Stimulated activated memory B cell treated with anti-CD40 and anti-IgM and Interleukin-4, amounts not matched to agents 10 μg/mL and 1 μg/mL and 100 μg/mL, for 72 hours (primary cell): ENCODE results near the gene SAMMSON.
A peak's percentile ranks its signal among the peaks of the same experiment; 100 is the strongest.

Experiments used
- ATAC-seq: fragments of 150-1000 bp; cut with Tn5 transposase; 2 replicates; pipeline ENCODE4 v1.10.0; 2021
- H3K27ac Mint-ChIP-seq: one replicate; pipeline ENCODE4 v1.8.0; 2022; ENCODE audit warnings: mild to moderate bottlenecking, mixed read lengths
- H3K27me3 Mint-ChIP-seq: one replicate; pipeline ENCODE4 v1.8.0; 2022; ENCODE audit warnings: mixed read lengths
- H3K36me3 Mint-ChIP-seq: one replicate; pipeline ENCODE4 v1.8.0; 2022; ENCODE audit warnings: mixed read lengths
- H3K4me1 Mint-ChIP-seq: one replicate; pipeline ENCODE4 v1.8.0; 2022; ENCODE audit warnings: mixed read lengths
- H3K4me3 Mint-ChIP-seq: one replicate; pipeline ENCODE4 v1.8.0; 2022; ENCODE audit warnings: mild to moderate bottlenecking, moderate library complexity, mixed read lengths
- H3K9me3 Mint-ChIP-seq: one replicate; pipeline ENCODE4 v1.8.0; 2022; ENCODE audit warnings: mixed read lengths

The SAMMSON gene

DNA sequence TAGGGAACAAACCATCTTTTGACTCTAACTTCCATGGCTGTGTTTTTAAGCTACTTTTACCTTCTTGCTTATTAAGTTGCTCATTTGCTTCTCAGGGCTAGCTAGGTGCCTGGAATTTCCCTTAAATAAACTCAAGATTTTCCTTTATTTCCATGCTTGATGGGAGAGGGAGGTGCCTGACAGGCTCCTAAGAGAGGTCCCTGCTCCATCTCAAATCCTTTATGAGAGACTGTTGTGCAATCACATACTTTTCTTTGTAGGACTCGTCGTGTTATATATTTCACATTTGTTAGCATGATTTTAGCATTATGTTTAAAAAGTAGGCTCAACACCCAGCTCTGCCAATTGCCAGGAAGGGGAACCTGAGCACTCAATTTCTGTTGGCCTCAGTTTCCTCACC is 95.7 kb downstream of the SAMMSON start:
- no peak for ATAC-seq
- no peak overlapping the region for H3K4me3 Mint-ChIP-seq
- no peaks in the 10 kb centered on the region for H3K9me3 Mint-ChIP-seq
- H3K27me3 Mint-ChIP-seq, result peaks cover 17% of the 10 kb centered on the region
- H3K27ac Mint-ChIP-seq, result no peak overlapping the region
- H3K4me1 Mint-ChIP-seq, result peaks cover 10% of the 10 kb centered on the region
- no peaks in the 10 kb centered on the region for H3K36me3 Mint-ChIP-seq

DNA sequence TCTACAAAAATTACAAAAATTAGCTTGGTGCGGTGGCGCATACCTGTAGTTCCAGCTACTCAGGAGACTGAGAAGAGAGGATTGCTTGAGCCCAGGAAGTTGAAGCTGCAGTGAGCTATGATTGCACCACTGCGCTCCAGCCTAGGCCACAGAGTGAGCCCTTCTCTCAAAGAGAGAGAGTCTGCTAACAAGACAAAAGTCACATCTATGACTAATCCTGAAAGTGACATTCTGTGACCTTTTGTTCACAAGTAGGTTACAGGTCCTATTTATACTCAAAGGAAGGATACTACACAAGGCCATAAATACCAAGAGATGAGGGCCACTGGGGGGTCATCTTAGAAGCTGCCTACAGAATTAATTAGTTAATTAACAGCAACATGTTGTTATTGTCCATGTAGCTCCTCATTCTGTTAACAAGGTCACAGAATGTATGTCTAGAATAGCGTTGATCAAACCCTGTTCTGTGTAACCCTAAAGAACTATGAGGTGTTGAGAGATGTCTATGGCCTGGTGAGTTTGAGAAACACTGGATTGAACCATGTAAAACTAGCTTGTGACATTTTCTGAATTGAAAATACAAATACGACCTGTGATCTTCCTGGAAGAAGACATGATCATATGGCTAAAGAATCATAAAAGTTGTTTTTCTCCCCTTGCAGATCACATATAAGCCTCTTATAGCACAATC is 97.0 kb downstream of the SAMMSON start:
- Mint-ChIP-seq H3K36me3 (no peaks in the 10 kb centered on the region), H3K27ac (no peak overlapping the region), H3K9me3 (no peaks in the 10 kb centered on the region), H3K27me3 (peaks cover 17% of the 10 kb centered on the region), H3K4me1 (peaks cover 10% of the 10 kb centered on the region), H3K4me3 (no peak overlapping the region)
- peak; percentile 82 for ATAC-seq

DNA sequence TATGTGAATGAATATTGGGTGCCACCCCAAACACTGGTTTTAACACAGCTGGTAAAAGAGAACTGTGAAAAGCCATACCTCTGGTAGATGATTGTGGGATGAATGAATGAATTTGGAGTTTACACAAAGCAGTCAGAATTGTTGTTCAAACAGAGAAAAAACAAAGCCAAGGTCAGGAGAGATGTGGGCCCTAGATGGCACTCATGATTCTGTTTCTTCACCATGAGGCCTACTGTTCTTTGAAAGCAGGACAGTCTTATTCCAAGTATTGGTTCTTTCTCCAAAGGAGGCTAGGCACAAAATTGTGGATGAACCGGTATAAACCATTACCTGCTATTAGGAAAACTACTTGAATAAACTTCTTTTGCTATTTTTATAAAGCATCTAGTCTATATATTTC is 97.6 kb downstream of the SAMMSON start:
- Mint-ChIP-seq H3K27me3 (peaks cover 16% of the 10 kb centered on the region), H3K9me3 (no peaks in the 10 kb centered on the region)
- no peak for ATAC-seq

DNA sequence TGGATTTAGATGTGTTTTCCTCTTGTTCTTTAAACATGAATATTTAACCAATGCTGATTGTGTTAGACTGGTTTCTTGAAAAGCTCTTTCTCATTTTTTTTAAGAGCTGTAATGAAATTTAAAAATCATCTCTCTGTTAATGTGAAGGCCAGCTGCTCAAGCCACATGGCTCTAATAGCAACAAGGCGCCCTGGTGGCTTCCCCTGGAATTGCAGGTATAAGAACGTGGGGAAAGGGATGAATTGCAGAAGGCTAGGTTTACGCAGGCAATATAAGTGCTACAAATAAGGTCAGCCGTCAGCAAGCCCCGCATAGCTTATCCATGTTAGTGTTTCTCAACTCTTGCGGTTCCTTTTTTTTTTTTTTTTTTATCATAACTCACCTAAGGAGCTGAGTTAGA is 108.5 kb downstream of the SAMMSON start:
- ATAC-seq, result no peak
- no peaks in the 10 kb centered on the region for H3K36me3 Mint-ChIP-seq
- H3K27ac Mint-ChIP-seq, result no peak overlapping the region
- H3K9me3 Mint-ChIP-seq, result no peaks in the 10 kb centered on the region
- H3K27me3 Mint-ChIP-seq, result peaks cover 10% of the 10 kb centered on the region
- H3K4me3 Mint-ChIP-seq, result no peak overlapping the region
- no peaks in the 10 kb centered on the region for H3K4me1 Mint-ChIP-seq

More for the DNA sequence above, 97.6 kb downstream of the SAMMSON start:
- H3K36me3 Mint-ChIP-seq, result no peaks in the 10 kb centered on the region
- no peak overlapping the region for H3K4me3 Mint-ChIP-seq
- H3K4me1 Mint-ChIP-seq, result peaks cover 10% of the 10 kb centered on the region
- H3K27ac Mint-ChIP-seq, result no peak overlapping the region

DNA sequence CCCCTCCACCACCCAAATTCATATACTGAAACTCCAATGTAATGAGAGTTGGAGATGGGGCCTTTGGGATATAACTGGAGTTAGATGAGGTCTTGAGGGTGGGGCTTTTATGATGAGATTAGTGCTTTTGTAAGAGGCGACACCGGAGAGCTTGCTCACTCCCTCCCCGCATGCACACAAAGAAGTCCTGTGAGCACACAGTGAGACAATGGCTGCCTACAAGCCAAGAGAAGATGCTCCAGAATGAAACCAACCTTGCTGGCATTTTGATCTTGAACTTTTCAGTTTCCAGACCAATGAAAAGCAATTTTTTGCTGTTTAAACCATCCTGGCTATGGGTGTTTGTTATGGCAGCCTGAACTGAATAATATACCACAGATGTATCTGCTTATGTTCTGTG is 109.0 kb downstream of the SAMMSON start:
- no peaks in the 10 kb centered on the region for H3K36me3 Mint-ChIP-seq
- H3K4me3 Mint-ChIP-seq, result no peak overlapping the region
- H3K9me3 Mint-ChIP-seq, result no peaks in the 10 kb centered on the region
- peaks cover 10% of the 10 kb centered on the region for H3K27me3 Mint-ChIP-seq
- no peaks in the 10 kb centered on the region for H3K4me1 Mint-ChIP-seq
- H3K27ac Mint-ChIP-seq, result no peak overlapping the region
- ATAC-seq, result no peak

DNA sequence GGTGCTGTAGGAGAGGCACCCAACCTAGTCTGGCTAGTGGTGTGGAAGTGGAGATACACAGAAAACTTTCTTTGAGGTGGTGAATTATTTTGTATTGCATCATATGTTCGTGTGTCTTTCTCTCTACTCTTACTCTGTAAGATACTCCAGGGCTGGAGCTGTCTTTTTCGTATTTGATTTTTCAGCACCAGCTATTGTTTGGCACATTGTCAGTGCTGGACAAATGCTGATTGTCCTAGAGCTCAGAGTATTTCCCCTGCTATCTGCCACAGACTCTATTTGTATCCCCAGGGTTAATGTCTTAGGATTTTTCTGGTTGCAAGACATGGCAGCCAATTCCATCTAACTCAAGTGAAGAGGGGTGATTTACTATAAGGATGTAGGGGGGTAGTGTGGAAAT is 110.5 kb downstream of the SAMMSON start:
- Mint-ChIP-seq H3K27ac (no peak overlapping the region), H3K4me3 (no peak overlapping the region), H3K4me1 (no peaks in the 10 kb centered on the region), H3K9me3 (no peaks in the 10 kb centered on the region), H3K36me3 (no peaks in the 10 kb centered on the region), H3K27me3 (peaks cover 10% of the 10 kb centered on the region)
- no peak for ATAC-seq

DNA sequence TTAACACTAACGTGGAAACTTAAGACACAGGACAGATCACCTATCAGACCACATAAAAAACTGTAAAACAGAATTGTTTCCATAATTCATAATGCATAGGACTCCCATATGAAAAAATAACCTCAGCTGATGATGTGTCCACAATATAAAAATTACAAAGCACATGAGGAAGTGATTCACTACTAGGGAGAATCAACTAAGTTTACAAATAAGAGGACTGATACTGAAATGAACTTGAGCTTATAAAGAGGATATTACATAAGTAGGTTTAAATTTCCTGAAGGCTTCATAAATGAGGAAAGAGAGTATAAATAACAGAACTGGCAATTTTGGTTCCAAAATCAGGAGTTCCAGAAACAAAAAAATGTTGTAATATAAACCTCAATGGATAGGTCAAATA is 111.9 kb downstream of the SAMMSON start:
- H3K36me3 Mint-ChIP-seq, result no peaks in the 10 kb centered on the region
- peaks cover 10% of the 10 kb centered on the region for H3K27me3 Mint-ChIP-seq
- no peak overlapping the region for H3K27ac Mint-ChIP-seq
- H3K4me3 Mint-ChIP-seq, result no peak overlapping the region
- H3K4me1 Mint-ChIP-seq, result no peaks in the 10 kb centered on the region
- no peak for ATAC-seq
- no peaks in the 10 kb centered on the region for H3K9me3 Mint-ChIP-seq

DNA sequence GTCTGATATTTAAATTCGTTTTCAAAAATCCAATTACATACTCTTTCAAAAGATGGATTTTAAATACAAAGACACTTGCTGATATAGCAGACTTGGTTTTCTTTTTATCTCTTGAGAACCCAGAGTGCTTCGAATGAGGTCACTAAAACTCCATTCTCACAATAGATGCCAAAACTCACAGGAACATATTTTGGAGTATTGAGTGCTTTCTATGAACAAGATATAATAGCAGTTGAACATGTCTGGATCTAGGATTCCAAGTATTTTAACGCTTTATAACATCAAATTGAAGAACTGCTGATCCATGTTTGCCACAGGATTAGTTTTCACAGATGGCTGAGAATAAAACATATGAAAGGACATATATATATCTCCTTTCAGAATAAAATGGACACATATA is 113.2 kb downstream of the SAMMSON start:
- H3K9me3 Mint-ChIP-seq, result no peaks in the 10 kb centered on the region
- no peaks in the 10 kb centered on the region for H3K4me1 Mint-ChIP-seq
- H3K27me3 Mint-ChIP-seq, result peaks cover 10% of the 10 kb centered on the region
- ATAC-seq, result no peak
- no peaks in the 10 kb centered on the region for H3K36me3 Mint-ChIP-seq
- H3K27ac Mint-ChIP-seq, result no peak overlapping the region
- no peak overlapping the region for H3K4me3 Mint-ChIP-seq

DNA sequence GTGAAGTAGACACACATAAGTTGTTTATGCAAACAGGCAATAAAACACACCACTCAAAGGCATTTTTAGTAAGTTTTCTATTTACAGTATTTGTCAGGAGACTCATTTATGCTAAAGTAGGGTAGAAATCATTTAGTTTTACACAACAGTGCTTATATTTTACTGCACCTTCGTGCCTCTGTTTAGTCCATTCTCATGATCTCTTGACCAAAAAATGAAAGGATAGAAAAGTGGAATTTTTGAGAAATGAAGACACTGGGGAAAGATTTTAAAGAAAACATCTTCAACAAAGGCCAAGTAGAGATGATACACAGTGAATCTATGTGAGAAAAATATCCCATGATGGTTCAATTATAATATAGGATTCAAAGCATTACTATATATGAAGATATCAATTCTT is 114.9 kb downstream of the SAMMSON start:
- Mint-ChIP-seq H3K27me3 (peaks cover 10% of the 10 kb centered on the region), H3K27ac (no peak overlapping the region), H3K36me3 (no peaks in the 10 kb centered on the region), H3K9me3 (no peaks in the 10 kb centered on the region), H3K4me1 (no peaks in the 10 kb centered on the region), H3K4me3 (no peak overlapping the region)
- no peak for ATAC-seq

DNA sequence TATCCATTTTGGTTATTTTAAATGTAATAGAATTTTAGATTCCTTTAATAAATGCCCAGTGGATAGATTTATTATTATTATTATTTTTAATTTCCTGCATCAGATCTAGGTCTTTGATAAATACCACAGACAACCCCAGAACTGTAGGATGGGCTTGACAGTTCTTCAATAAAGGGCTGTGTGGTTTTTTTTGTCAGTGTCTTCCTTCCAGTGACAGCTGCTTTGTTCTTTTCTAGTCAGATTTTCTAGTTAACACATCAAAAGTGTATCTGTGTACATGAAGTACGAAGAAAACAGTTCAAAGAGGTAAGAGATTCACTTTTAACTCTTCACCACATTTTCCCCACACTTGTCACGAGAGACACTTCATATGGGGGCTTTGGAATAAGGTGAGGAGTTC is 120.3 kb downstream of the SAMMSON start:
- Mint-ChIP-seq H3K4me1 (no peaks in the 10 kb centered on the region), H3K27me3 (no peaks in the 10 kb centered on the region), H3K27ac (no peak overlapping the region), H3K9me3 (no peaks in the 10 kb centered on the region), H3K36me3 (no peaks in the 10 kb centered on the region), H3K4me3 (no peak overlapping the region)
- no peak for ATAC-seq
